SK-N-MC (cell line): ENCODE data around the gene UBE2O.

ENCODE experiments used
- EZH2 ChIP-seq: fragments of 200-600 bp; sonication (generic); IDR thresholded peaks from one replicate; pipeline ENCODE4 v1.6.1; 2017; ENCODE audit warnings: antibody characterized with exemption
- FOXP2 ChIP-seq: optimal IDR thresholded peaks from 2 replicates; pipeline ENCODE3; 2011; ENCODE audit warnings: mild to moderate bottlenecking, moderate library complexity; ENCODE audit not compliant: insufficient read depth; ENCODE audit errors: extremely low read length, control extremely low read depth
- POLR2AphosphoS5 ChIP-seq: IDR thresholded peaks from 2 replicates; pipeline ENCODE4 v1.6.1; 2012; ENCODE audit warnings: mild to moderate bottlenecking, low read depth, low read length, borderline replicate concordance

GRCh38 chr17:76386966-76387765 lies 65.8 kb downstream of the UBE2O start:
- TF ChIP-seq POLR2AphosphoS5, result no peak; the same call in 1 of the 2 replicates
- no peak for TF ChIP-seq EZH2
- no peak for TF ChIP-seq FOXP2
